ENCODE data around the gene ARSG. TPM values are rescaled to one million over a fixed set of nuclear protein-coding genes. Genes with fewer than 3 reads are reported as not detected.

ARSG gene
- total RNA-seq, 1 donor from 2014 or later = 7.4 TPM

DNA sequence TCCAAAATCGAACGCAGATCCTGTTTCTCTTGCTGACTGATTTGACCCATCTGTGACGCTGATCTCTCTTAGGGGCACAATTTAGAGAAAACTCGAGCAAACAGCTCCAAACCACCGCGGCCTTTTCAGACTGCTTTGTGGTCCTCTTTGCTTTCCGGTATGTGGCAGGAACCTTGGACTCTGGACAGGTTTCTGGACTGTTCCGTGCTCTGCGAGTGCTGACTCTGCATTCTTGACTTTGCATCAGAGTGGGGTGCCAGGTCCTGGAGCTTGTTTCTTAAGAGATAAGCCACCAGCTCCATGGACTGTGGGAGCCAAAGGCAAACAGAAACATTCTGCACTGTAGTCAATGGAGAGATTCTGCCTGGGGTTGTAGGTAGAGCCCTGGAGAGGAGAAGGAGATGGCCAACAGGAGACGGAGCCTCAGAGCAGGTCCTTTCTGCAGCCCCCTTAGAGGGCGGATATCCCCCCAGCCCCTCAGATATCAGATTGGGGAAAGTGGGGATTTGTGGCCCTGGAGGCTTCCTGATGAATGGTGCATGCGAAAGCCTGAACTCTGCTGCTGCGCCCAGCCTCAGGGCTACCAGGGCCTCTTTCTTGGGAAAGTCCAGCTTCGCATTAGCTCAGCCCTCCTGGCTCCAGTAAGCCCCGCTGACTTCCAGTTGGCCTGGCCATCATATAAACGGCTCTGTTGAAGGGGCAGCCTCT is 100.4 kb downstream of the ARSG start:
- TF ChIP-seq, protein P1, sequence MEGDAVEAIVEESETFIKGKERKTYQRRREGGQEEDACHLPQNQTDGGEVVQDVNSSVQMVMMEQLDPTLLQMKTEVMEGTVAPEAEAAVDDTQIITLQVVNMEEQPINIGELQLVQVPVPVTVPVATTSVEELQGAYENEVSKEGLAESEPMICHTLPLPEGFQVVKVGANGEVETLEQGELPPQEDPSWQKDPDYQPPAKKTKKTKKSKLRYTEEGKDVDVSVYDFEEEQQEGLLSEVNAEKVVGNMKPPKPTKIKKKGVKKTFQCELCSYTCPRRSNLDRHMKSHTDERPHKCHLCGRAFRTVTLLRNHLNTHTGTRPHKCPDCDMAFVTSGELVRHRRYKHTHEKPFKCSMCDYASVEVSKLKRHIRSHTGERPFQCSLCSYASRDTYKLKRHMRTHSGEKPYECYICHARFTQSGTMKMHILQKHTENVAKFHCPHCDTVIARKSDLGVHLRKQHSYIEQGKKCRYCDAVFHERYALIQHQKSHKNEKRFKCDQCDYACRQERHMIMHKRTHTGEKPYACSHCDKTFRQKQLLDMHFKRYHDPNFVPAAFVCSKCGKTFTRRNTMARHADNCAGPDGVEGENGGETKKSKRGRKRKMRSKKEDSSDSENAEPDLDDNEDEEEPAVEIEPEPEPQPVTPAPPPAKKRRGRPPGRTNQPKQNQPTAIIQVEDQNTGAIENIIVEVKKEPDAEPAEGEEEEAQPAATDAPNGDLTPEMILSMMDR (IDR thresholded peaks at IDR 0.05) = no peak
- Mint-ChIP-seq H3K27me3 (ENCODE audit: low read depth) (peaks cover 1% of the 10 kb centered on the region), H3K27ac (ENCODE audit: unreplicated experiment) (no peak overlapping the region), H3K9me3 (ENCODE audit: low read depth) (peaks cover 3% of the 10 kb centered on the region), H3K4me3 (ENCODE audit: unreplicated experiment) (no peak overlapping the region), H3K36me3 (ENCODE audit: low read depth) (peaks cover 2% of the 10 kb centered on the region), H3K4me1 (ENCODE audit: low read depth) (peaks cover 4% of the 10 kb centered on the region)
- DNase-seq (ENCODE audit: low spot score) = no peak

DNA sequence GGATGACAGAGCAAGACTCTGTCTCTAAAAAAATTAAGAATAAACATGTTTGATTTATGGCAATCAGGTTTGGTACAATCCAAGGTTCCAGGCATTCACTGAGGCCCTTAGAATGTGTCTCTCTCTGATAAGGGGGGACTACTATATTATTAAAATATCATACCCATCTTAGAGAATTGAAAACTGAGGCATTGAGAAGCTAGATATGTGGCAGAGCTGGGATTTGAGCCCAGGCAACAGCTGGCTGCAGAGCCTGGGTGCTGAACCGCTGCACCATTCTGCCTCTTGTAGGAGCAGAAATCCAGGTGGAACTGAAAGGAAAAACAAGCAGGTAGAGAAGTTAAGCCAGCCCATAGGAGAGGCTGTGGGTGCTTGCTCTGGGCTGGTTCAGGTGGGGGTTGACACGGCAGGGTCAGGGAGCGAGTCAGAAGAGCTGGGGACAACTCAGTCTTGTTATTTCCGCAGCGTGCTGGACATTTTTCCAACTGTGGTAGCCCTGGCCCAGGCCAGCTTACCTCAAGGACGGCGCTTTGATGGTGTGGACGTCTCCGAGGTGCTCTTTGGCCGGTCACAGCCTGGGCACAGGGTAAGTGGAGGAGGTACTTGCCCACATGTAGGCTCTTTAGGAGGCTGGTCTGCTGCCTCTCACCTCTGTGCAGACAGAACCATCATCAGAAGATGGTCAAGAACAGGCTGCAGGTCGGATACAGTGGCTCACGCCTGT is 103.5 kb downstream of the ARSG start:
- Mint-ChIP-seq H3K4me3 (ENCODE audit: unreplicated experiment) (no peak overlapping the region), H3K36me3 (ENCODE audit: low read depth) (peaks cover 2% of the 10 kb centered on the region), H3K9me3 (ENCODE audit: low read depth) (peaks cover 3% of the 10 kb centered on the region), H3K27me3 (ENCODE audit: low read depth) (no peaks in the 10 kb centered on the region), H3K4me1 (ENCODE audit: low read depth) (peaks cover 8% of the 10 kb centered on the region), H3K27ac (ENCODE audit: unreplicated experiment) (no peak overlapping the region)
- TF ChIP-seq, protein P1 (IDR thresholded peaks at IDR 0.05) = no peak
- no peak for DNase-seq (ENCODE audit: low spot score)

DNA sequence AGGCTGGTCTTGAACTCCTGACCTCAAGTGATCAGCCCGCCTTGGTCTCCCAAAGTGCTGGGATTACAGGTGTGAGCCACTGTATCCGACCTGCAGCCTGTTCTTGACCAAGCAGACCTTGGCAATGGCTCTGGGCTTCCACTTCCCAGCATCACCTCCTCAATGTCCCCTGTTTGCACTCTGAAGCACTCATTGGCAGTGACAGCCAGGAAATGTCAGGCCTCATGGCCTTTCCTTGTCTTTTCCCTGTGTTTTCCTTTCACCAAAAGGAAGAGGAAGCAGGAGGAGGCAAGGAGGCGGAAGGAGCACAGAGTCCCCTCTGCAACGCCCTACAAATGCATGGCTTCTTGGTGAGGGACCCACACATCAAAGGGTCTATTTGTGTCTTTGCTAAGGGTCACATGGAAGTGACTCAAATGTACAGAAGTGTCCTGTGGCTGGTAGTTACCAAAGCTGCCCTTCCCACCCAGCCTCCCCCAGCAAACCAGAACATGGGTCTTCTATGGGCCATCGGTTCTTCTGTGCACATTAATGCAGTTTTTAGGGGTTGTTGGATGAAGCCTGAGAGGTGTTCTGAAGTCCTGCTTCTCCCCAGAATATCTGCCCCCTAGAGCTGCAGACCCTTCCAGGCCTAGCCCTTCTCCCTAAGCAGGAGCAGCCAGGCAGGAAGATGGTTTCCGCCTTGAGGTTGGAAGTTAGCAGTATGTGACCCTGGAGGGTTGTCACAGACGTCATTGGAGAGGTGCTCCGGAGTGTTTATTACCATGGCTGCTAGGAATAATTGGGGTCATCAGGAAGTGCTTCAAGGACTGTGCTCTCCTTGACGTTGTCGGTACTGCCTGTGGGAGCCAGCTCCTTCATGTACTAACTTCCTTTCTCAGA is 105.2 kb downstream of the ARSG start:
- TF ChIP-seq, protein P1 (IDR thresholded peaks at IDR 0.05) = no peak
- no peak for DNase-seq (ENCODE audit: low spot score)
- Mint-ChIP-seq H3K27me3 (ENCODE audit: low read depth) (no peaks in the 10 kb centered on the region), H3K27ac (ENCODE audit: unreplicated experiment) (no peak overlapping the region), H3K9me3 (ENCODE audit: low read depth) (peaks cover 3% of the 10 kb centered on the region), H3K4me3 (ENCODE audit: unreplicated experiment) (no peak overlapping the region), H3K4me1 (ENCODE audit: low read depth) (peaks cover 13% of the 10 kb centered on the region), H3K36me3 (ENCODE audit: low read depth) (peaks cover 2% of the 10 kb centered on the region)

DNA sequence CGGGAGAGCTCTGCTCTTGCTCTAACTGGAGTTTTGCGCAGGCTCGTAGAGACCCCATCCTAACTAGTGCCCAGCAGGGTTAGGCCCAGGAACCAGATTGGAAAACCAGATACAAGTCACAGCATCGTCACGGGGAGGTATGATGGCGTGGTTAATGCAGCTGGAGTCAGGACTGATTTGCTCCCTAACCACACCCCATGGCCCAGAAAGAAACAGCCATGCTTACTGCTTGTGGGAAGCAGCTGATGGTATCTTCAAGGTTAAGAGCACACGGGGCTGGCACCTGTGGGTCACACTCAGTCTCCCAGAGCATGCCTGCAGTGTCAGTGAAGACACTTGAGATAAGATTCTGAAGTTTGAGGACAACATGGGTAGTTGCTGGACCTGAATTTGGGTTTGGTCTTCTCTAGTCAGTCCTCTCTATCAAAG is 105.8 kb downstream of the ARSG start:
- TF ChIP-seq, protein P1 (IDR thresholded peaks at IDR 0.05) = no peak
- Mint-ChIP-seq H3K4me3 (ENCODE audit: unreplicated experiment) (no peak overlapping the region), H3K9me3 (ENCODE audit: low read depth) (peaks cover 3% of the 10 kb centered on the region), H3K27ac (ENCODE audit: unreplicated experiment) (no peak overlapping the region), H3K4me1 (ENCODE audit: low read depth) (peaks cover 13% of the 10 kb centered on the region), H3K36me3 (ENCODE audit: low read depth) (peaks cover 2% of the 10 kb centered on the region), H3K27me3 (ENCODE audit: low read depth) (no peaks in the 10 kb centered on the region)
- no peak for DNase-seq (ENCODE audit: low spot score)

Data from chondrocyte (in vitro differentiated cells).